Measurements from ENCODE around the gene LETMD1.

GRCh38 chr12:51086933-51087332 is 38.8 kb downstream of the LETMD1 start:
- no peak for TF ChIP-seq CTCF (IDR thresholded peaks at IDR 0.05)
- no peak for TF ChIP-seq EP300 (IDR thresholded peaks at IDR 0.05)

Measured in sigmoid colon (tissue), 4 donors.